ENCODE data around the gene GALNT13. TPM values are rescaled to one million over a fixed set of nuclear protein-coding genes. Genes with fewer than 3 reads are reported as not detected.

The GALNT13 gene
- total RNA-seq, 1 experiment from 2014 or later, result not detected

GRCh38 chr2:154207288-154208047, 335.7 kb downstream of the GALNT13 start:
- BruUV-seq (replicated peaks), result no TSS peak
- ChIA-PET CTCF (no interaction called here), POLR2A (no interaction called here)
- intact Hi-C loops (cut with micrococcal nuclease; ENCODE audit: unreplicated experiment), result no loop called here
- Histone ChIP-seq H3K4me1 (no peaks in the 10 kb centered on the region), H3K27me3 (replicated peaks; ENCODE audit: control insufficient read depth, insufficient read depth, low read length) (no peaks in the 10 kb centered on the region), H3K36me3 (ENCODE audit: control insufficient read depth, insufficient read depth, low read length) (no peaks in the 10 kb centered on the region), H3K4me3 (ENCODE audit: low read depth, low read length) (no peak overlapping the region), H3K9me3 (no peaks in the 10 kb centered on the region)
- no peak for DNase-seq
- Mint-ChIP-seq H3K27ac (ENCODE audit: unreplicated experiment) (no peak overlapping the region), H3K4me1 (ENCODE audit: low read depth, unreplicated experiment) (no peaks in the 10 kb centered on the region), H3K27me3 (ENCODE audit: insufficient read depth, unreplicated experiment) (peaks cover 4% of the 10 kb centered on the region), H3K36me3 (ENCODE audit: insufficient read depth, unreplicated experiment) (no peaks in the 10 kb centered on the region), H3K4me3 (ENCODE audit: unreplicated experiment) (no peak overlapping the region), H3K9me3 (ENCODE audit: unreplicated experiment) (no peaks in the 10 kb centered on the region)
- no peak for TF ChIP-seq CTCF (IDR thresholded peaks at IDR 0.05; ENCODE audit: insufficient read depth in 1 of 2, low read depth in 1 of 2, low read length in 1 of 2, severe bottlenecking in 1 of 2, unreplicated experiment in 1 of 2)

GRCh38 chr2:154223726-154224125, 352.0 kb downstream of the GALNT13 start:
- TF ChIP-seq CTCF (IDR thresholded peaks at IDR 0.05; ENCODE audit: insufficient read depth in 1 of 2, low read depth in 1 of 2, low read length in 1 of 2, severe bottlenecking in 1 of 2, unreplicated experiment in 1 of 2), result no peak
- H3K4me1 Mint-ChIP-seq (ENCODE audit: low read depth, unreplicated experiment), result no peaks in the 10 kb centered on the region
- H3K9me3 ChIP-seq, result no peaks in the 10 kb centered on the region
- H3K36me3 ChIP-seq (ENCODE audit: control insufficient read depth, insufficient read depth, low read length), result no peaks in the 10 kb centered on the region
- no TSS peak for BruUV-seq (replicated peaks)
- CTCF ChIA-PET, result no interaction called here
- H3K27me3 ChIP-seq (replicated peaks; ENCODE audit: control insufficient read depth, insufficient read depth, low read length), result no peaks in the 10 kb centered on the region
- H3K4me3 Mint-ChIP-seq (ENCODE audit: unreplicated experiment), result no peak overlapping the region
- H3K9me3 Mint-ChIP-seq (ENCODE audit: unreplicated experiment), result no peaks in the 10 kb centered on the region
- no peaks in the 10 kb centered on the region for H3K27me3 Mint-ChIP-seq (ENCODE audit: insufficient read depth, unreplicated experiment)
- H3K36me3 Mint-ChIP-seq (ENCODE audit: insufficient read depth, unreplicated experiment), result no peaks in the 10 kb centered on the region
- intact Hi-C loops (cut with micrococcal nuclease; ENCODE audit: unreplicated experiment), result no loop called here
- POLR2A ChIA-PET, result no interaction called here
- no peaks in the 10 kb centered on the region for H3K4me1 ChIP-seq
- H3K4me3 ChIP-seq (ENCODE audit: low read depth, low read length), result no peak overlapping the region
- no peak for DNase-seq
- no peak overlapping the region for H3K27ac Mint-ChIP-seq (ENCODE audit: unreplicated experiment)

GRCh38 chr2:154226931-154227330, 355.2 kb downstream of the GALNT13 start:
- Mint-ChIP-seq H3K4me3 (ENCODE audit: unreplicated experiment) (no peak overlapping the region), H3K36me3 (ENCODE audit: insufficient read depth, unreplicated experiment) (no peaks in the 10 kb centered on the region), H3K9me3 (ENCODE audit: unreplicated experiment) (no peaks in the 10 kb centered on the region), H3K27me3 (ENCODE audit: insufficient read depth, unreplicated experiment) (no peaks in the 10 kb centered on the region), H3K27ac (ENCODE audit: unreplicated experiment) (no peak overlapping the region), H3K4me1 (ENCODE audit: low read depth, unreplicated experiment) (no peaks in the 10 kb centered on the region)
- Histone ChIP-seq H3K4me3 (ENCODE audit: low read depth, low read length) (no peak overlapping the region), H3K9me3 (no peaks in the 10 kb centered on the region), H3K36me3 (ENCODE audit: control insufficient read depth, insufficient read depth, low read length) (no peaks in the 10 kb centered on the region), H3K27me3 (replicated peaks; ENCODE audit: control insufficient read depth, insufficient read depth, low read length) (no peaks in the 10 kb centered on the region), H3K4me1 (no peaks in the 10 kb centered on the region)
- BruUV-seq (replicated peaks), result no TSS peak
- no peak for DNase-seq
- ChIA-PET CTCF (no interaction called here), POLR2A (no interaction called here)
- TF ChIP-seq CTCF (IDR thresholded peaks at IDR 0.05; ENCODE audit: insufficient read depth in 1 of 2, low read depth in 1 of 2, low read length in 1 of 2, severe bottlenecking in 1 of 2, unreplicated experiment in 1 of 2), result no peak
- intact Hi-C loops (cut with micrococcal nuclease; ENCODE audit: unreplicated experiment), result no loop called here

Measured in Caco-2 (cell line).